ENCODE results near the gene MRPL53.

MRPL53 gene

GRCh38 chr2:74425523-74425922, 47.0 kb downstream of the MRPL53 start:
- no peak for DNase-seq (ENCODE audit: low spot score)

GRCh38 chr2:74424995-74425406, 47.5 kb downstream of the MRPL53 start:
- no peak for DNase-seq (ENCODE audit: low spot score)

GRCh38 chr2:74424139-74424992, 48.1 kb downstream of the MRPL53 start:
- DNase-seq (ENCODE audit: low spot score), result no peak

- DNase-seq (ENCODE audit: low spot score), result no peak
Observed at GRCh38 chr2:74423231-74424095, 49.0 kb downstream of the MRPL53 start.
